ENCODE data around the gene SMG6. TPM values are rescaled to one million over a fixed set of nuclear protein-coding genes. Genes with fewer than 3 reads are reported as not detected.

The SMG6 gene
- total RNA-seq, 1 experiment from 2014 or later: 28.6 TPM

DNA sequence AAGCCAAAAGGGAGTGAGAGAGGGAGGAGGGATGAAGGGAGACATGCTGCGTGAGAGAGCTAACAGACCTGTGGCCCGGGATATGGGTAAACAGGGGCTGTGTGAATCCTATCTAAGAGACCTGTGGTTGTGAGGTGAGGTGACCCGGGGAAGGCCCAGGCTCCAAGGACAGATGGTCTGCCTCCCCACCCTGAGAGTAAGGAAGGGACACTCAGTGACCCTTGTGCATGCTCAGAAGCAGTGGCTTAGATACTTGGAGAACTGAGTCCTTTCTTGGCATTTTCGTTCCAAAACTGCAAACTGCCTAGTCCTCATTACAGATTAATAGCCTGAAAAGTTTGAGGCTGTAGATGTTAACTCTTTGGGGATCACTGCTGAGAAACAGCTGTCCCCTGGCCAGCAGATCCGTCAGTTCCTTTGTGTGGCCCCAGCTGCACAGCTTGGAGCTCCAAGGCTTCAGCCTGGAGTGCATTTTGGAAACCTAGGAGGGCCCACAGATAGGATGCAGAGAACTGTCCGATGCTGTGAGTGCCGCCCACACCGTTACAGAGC, 121.6 kb downstream of the SMG6 start:
- peaks cover 6% of the 10 kb centered on the region; the same call in 1 of the 2 replicates for H3K4me1 ChIP-seq (ENCODE audit: insufficient read depth, low read length)
- H4K5ac ChIP-seq (ENCODE audit: insufficient read length, low read depth, low read length): no peak overlapping the region
- H4K91ac ChIP-seq (ENCODE audit: insufficient read length, low read depth, low read length): no peak overlapping the region
- Mint-ChIP-seq H3K9me3 (no peaks in the 10 kb centered on the region), H3K4me1 (peaks cover 11 to 21% of the 10 kb centered on the region in 2 experiments), H3K36me3 (ENCODE audit: insufficient read depth in 1 of 3, low read depth in 3 of 3) (peaks cover 3 to 36% (median 12%) of the 10 kb centered on the region in 3 experiments; a peak in 5 of 7 replicates), H3K27ac (peak overlapping the region; percentile 53 to 78 (median 69); a peak in 5 of 7 replicates), H3K4me3 (no peak overlapping the region), H3K27me3 (ENCODE audit: low read depth) (no peaks in the 10 kb centered on the region)
- no peak overlapping the region for H3K27ac ChIP-seq (ENCODE audit: insufficient read length, low read depth, low read length)
- H3K23me2 ChIP-seq (ENCODE audit: insufficient read length, low read depth, low read length, poor library complexity, severe bottlenecking): no peaks in the 10 kb centered on the region
- no peak overlapping the region for H4K8ac ChIP-seq (replicated peaks; ENCODE audit: insufficient read length, low read depth, low read length)
- H2AK5ac ChIP-seq (ENCODE audit: insufficient read length, low read length): no peak overlapping the region
- no peaks in the 10 kb centered on the region for H3K9me3 ChIP-seq (ENCODE audit: control insufficient read depth, low read depth, low read length)
- H3K14ac ChIP-seq (ENCODE audit: insufficient read depth, low read length): peak overlapping the region; percentile 26; the same call in 1 of the 2 replicates
- peak overlapping the region; percentile 11 for H3T11ph ChIP-seq (ENCODE audit: low read length)
- no peak overlapping the region for H2BK5ac ChIP-seq (ENCODE audit: insufficient read length, low read length)
- no peak overlapping the region for H3K56ac ChIP-seq (ENCODE audit: insufficient read length, low read depth, low read length)
- H3K4me2 ChIP-seq (ENCODE audit: insufficient read depth, insufficient read length, low read length): no peak overlapping the region
- H3K23ac ChIP-seq (ENCODE audit: insufficient read length, low read depth, low read length): no peak overlapping the region
- no peak overlapping the region for H2AFZ ChIP-seq (ENCODE audit: low read length)
- H2BK20ac ChIP-seq (ENCODE audit: low read depth, low read length, poor library complexity, severe bottlenecking): no peak overlapping the region
- WGBS (ENCODE audit: extremely low coverage, insufficient read length, low lambda C conversion rate): no CpG with 5 or more reads among the region's 8 CpGs
- H3K18ac ChIP-seq (ENCODE audit: insufficient read length, low read depth, low read length): peak overlapping the region; percentile 16
- no peak overlapping the region for H2BK12ac ChIP-seq (ENCODE audit: insufficient read length, low read depth, low read length)
- 0 out of 2 replicates have a peak, but pooled peaks cover 1% of the 10 kb centered on the region for H3K79me2 ChIP-seq (ENCODE audit: insufficient read depth, low read length)
- H3K79me1 ChIP-seq (ENCODE audit: insufficient read depth, low read depth, low read length, poor library complexity, severe bottlenecking): no peaks in the 10 kb centered on the region
- DNase-seq: no peak
- no peak overlapping the region for H2BK120ac ChIP-seq (ENCODE audit: low read depth, low read length, poor library complexity, severe bottlenecking)
- H3K9ac ChIP-seq (ENCODE audit: extremely low read depth, insufficient read length, low read length): no peak overlapping the region
- TF ChIP-seq, protein P1, sequence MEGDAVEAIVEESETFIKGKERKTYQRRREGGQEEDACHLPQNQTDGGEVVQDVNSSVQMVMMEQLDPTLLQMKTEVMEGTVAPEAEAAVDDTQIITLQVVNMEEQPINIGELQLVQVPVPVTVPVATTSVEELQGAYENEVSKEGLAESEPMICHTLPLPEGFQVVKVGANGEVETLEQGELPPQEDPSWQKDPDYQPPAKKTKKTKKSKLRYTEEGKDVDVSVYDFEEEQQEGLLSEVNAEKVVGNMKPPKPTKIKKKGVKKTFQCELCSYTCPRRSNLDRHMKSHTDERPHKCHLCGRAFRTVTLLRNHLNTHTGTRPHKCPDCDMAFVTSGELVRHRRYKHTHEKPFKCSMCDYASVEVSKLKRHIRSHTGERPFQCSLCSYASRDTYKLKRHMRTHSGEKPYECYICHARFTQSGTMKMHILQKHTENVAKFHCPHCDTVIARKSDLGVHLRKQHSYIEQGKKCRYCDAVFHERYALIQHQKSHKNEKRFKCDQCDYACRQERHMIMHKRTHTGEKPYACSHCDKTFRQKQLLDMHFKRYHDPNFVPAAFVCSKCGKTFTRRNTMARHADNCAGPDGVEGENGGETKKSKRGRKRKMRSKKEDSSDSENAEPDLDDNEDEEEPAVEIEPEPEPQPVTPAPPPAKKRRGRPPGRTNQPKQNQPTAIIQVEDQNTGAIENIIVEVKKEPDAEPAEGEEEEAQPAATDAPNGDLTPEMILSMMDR (conservative IDR thresholded peaks at IDR 0.05): no peak
- H2BK15ac ChIP-seq (ENCODE audit: low read depth, low read length): no peak overlapping the region
- H3K27me3 ChIP-seq (ENCODE audit: insufficient read depth, low read length): no peaks in the 10 kb centered on the region
- H3K4ac ChIP-seq (ENCODE audit: low read depth, low read length): no peak overlapping the region; the same call in 1 of the 2 replicates
- H4K20me1 ChIP-seq (ENCODE audit: control insufficient read depth, insufficient read depth, insufficient read length): no peaks in the 10 kb centered on the region
